HepG2 (cell line): ENCODE results near the gene ANLN.

Experiments
- CTCF ChIP-seq: sonication (generic); formaldehyde crosslinking; IDR thresholded peaks from 2 replicates; pipeline ENCODE4 v1.5.0; 2020; ENCODE audit warnings: mild to moderate bottlenecking, missing genetic modification reagents, moderate library complexity
- HIVEP1 ChIP-seq: sonication (generic); formaldehyde crosslinking; IDR thresholded peaks from 2 replicates; pipeline ENCODE4 v1.4.0; 2020; ENCODE audit warnings: mild to moderate bottlenecking, missing genetic modification reagents
- POLR2A ChIP-seq, 2 experiments: IDR thresholded peaks; 2 replicates each; pipeline ENCODE4 v1.6.1; 2011; ENCODE audit warnings: low read depth in 2 of 2, low read length in 2 of 2, mild to moderate bottlenecking in 1 of 2, moderate library complexity in 1 of 2; ENCODE audit not compliant: insufficient read depth in 1 of 2
- ZNF501 ChIP-seq: sonication (generic); formaldehyde crosslinking; IDR thresholded peaks from 2 replicates; pipeline ENCODE4 v1.5.1; 2020; ENCODE audit warnings: mild to moderate bottlenecking, moderate library complexity, missing genetic modification reagents
- TF ChIP-seq, protein P1 (sequence below): sonication (generic); formaldehyde crosslinking; IDR thresholded peaks from 2 replicates; pipeline ENCODE4 v1.4.0; 2020; ENCODE audit warnings: missing genetic modification reagents

- TF ChIP-seq CTCF (no peak), POLR2A (IDR thresholded peaks at IDR 0.05; ENCODE audit: insufficient read depth in 1 of 2, low read depth in 2 of 2, low read length in 2 of 2) (no peak), ZNF501 (CRISPR knock-in tag) (no peak), HIVEP1 (CRISPR knock-in tag) (no peak)
- TF ChIP-seq, protein P1, sequence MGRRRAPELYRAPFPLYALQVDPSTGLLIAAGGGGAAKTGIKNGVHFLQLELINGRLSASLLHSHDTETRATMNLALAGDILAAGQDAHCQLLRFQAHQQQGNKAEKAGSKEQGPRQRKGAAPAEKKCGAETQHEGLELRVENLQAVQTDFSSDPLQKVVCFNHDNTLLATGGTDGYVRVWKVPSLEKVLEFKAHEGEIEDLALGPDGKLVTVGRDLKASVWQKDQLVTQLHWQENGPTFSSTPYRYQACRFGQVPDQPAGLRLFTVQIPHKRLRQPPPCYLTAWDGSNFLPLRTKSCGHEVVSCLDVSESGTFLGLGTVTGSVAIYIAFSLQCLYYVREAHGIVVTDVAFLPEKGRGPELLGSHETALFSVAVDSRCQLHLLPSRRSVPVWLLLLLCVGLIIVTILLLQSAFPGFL, result no peak
Measured at GRCh38 chr7:36367561-36368077, 22.0 kb upstream of the ANLN start.
